ENCODE measurements around the gene ZNF507. TPM values are rescaled to one million over a fixed set of nuclear protein-coding genes. Genes with fewer than 3 reads are reported as not detected.

The ZNF507 gene
- total RNA-seq, 4 donors from 2014 or later: 20.3 to 30.0 (median 22.5) TPM

GRCh38 chr19:32357720-32358119, 12.3 kb downstream of the ZNF507 start:
- DNase-seq: no peak
- no peak overlapping the region for H3K27ac ChIP-seq
- no peak overlapping the region for H3K4me3 ChIP-seq
- TF ChIP-seq POLR2A (IDR thresholded peaks at IDR 0.05) (no peak), POLR2AphosphoS5 (IDR thresholded peaks at IDR 0.05) (no peak), EP300 (IDR thresholded peaks at IDR 0.05; ENCODE audit: low read depth) (no peak)
- TF ChIP-seq, protein P1, sequence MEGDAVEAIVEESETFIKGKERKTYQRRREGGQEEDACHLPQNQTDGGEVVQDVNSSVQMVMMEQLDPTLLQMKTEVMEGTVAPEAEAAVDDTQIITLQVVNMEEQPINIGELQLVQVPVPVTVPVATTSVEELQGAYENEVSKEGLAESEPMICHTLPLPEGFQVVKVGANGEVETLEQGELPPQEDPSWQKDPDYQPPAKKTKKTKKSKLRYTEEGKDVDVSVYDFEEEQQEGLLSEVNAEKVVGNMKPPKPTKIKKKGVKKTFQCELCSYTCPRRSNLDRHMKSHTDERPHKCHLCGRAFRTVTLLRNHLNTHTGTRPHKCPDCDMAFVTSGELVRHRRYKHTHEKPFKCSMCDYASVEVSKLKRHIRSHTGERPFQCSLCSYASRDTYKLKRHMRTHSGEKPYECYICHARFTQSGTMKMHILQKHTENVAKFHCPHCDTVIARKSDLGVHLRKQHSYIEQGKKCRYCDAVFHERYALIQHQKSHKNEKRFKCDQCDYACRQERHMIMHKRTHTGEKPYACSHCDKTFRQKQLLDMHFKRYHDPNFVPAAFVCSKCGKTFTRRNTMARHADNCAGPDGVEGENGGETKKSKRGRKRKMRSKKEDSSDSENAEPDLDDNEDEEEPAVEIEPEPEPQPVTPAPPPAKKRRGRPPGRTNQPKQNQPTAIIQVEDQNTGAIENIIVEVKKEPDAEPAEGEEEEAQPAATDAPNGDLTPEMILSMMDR (IDR thresholded peaks at IDR 0.05): no peak
- intact Hi-C loops (cut with DNase I; ENCODE audit: low total_unique reads): no loop called here
- peaks cover 2 to 18% (median 10%) of the 10 kb centered on the region in 4 donors for H3K4me1 ChIP-seq
- in situ Hi-C loops (cut with MboI; ENCODE audit: low pct_ligation_motif_present in 1 of 4, low pct_unique_long_range_greater_than_20kb in 1 of 4, low sequenced_read_pairs in 3 of 4): no loop called here
- H3K27me3 ChIP-seq: no peaks in the 10 kb centered on the region
- H3K9me3 ChIP-seq: no peaks in the 10 kb centered on the region
- peaks cover 0 to 49% (median 26%) of the 10 kb centered on the region in 4 donors for H3K36me3 ChIP-seq
- 27 to 48% methylated on average over 2 of the region's 2 CpGs for WGBS, 2 donors (ENCODE audit: low coverage in 1 of 2)

DNA sequence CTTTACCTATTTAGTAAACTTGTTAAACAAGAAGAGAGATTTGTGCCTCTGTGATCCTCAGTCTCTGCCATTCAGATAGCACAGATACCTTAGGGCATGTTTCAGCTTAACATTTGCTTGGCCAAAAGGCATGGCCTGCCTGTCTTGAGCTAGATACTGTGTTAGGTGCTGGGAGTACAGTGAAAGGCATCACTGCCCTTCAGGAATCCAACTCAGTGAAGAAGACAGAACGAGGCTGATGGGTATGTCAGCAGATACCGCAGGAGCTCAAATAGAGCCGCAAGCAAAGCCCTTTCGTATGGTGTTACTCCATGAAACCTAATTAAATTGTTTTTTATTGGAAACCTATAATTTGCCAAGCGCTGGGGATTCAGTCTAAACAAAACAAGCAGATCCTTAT, 12.9 kb downstream of the ZNF507 start:
- TF ChIP-seq POLR2AphosphoS5 (IDR thresholded peaks at IDR 0.05) (no peak), EP300 (IDR thresholded peaks at IDR 0.05; ENCODE audit: low read depth) (no peak), POLR2A (IDR thresholded peaks at IDR 0.05) (no peak)
- TF ChIP-seq, protein P1 (IDR thresholded peaks at IDR 0.05): no peak
- 89 to 96% methylated on average over 4 to 5 of the region's 5 CpGs for WGBS, 2 donors (ENCODE audit: low coverage in 1 of 2)

GRCh38 chr19:32359581-32359980, 14.2 kb downstream of the ZNF507 start:
- no peak overlapping the region for H3K4me3 ChIP-seq
- intact Hi-C loops (cut with DNase I; ENCODE audit: low total_unique reads) (no loop called here), in situ Hi-C loops (cut with MboI; ENCODE audit: low pct_ligation_motif_present in 1 of 4, low pct_unique_long_range_greater_than_20kb in 1 of 4, low sequenced_read_pairs in 3 of 4) (no loop called here)

More for the DNA sequence above, 12.9 kb downstream of the ZNF507 start:
- intact Hi-C loops (cut with DNase I; ENCODE audit: low total_unique reads): no loop called here
- no peaks in the 10 kb centered on the region for H3K9me3 ChIP-seq
- H3K27ac ChIP-seq: no peak overlapping the region
- no peak overlapping the region for H3K4me3 ChIP-seq
- in situ Hi-C loops (cut with MboI; ENCODE audit: low pct_ligation_motif_present in 1 of 4, low pct_unique_long_range_greater_than_20kb in 1 of 4, low sequenced_read_pairs in 3 of 4): no loop called here
- DNase-seq: no peak
- H3K27me3 ChIP-seq: no peaks in the 10 kb centered on the region
- H3K36me3 ChIP-seq: peaks cover 0 to 43% (median 23%) of the 10 kb centered on the region in 4 donors
- H3K4me1 ChIP-seq: peaks cover 7 to 24% (median 15%) of the 10 kb centered on the region in 4 donors

DNA sequence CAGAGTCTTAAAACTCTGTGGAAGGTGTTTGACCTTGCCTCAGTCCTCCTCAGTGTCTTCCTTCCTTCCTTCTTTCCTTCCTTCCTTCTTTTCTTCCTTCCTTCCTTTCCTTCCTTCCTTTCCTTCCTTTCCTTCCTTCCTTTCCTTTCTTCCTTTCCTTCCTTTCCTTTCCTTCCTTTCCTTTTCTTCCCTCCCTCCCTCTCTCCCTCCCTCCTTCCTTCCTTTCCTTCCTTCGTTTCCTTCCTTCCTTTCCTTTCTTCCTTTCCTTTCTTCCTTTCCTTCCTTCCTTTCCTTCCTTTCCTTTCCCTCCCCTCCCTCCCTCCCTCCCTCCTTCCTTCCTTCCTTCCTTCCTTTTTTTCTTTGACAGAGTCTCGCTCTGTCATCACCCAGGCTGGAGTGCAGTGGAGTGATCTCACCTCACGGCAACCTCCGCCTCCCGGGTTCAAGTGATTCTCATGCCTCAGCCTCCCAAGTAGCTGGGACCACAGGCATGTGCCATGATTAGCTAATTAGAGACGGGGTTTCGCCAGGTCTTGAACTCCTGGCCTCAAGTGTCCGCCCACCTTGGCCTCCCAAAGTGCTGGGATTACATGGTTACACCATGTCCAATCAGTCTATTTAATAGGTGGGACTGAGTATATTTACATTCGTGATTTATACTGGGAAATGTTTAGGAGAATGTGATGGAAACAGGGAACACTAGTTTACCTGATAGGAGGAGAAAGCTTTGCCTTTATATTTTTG, 16.3 kb downstream of the ZNF507 start:
- in situ Hi-C loops (cut with MboI; ENCODE audit: low pct_ligation_motif_present in 1 of 4, low pct_unique_long_range_greater_than_20kb in 1 of 4, low sequenced_read_pairs in 3 of 4) (no loop called here), intact Hi-C loops (cut with DNase I; ENCODE audit: low total_unique reads) (no loop called here)
- no peak for DNase-seq
- no peak for TF ChIP-seq POLR2AphosphoS5 (IDR thresholded peaks at IDR 0.05)
- no peak for TF ChIP-seq POLR2A (IDR thresholded peaks at IDR 0.05)
- TF ChIP-seq, protein P1 (IDR thresholded peaks at IDR 0.05): no peak
- TF ChIP-seq EP300 (IDR thresholded peaks at IDR 0.05; ENCODE audit: low read depth): no peak
- Histone ChIP-seq H3K27ac (no peak overlapping the region), H3K4me1 (peaks cover 5 to 21% (median 9%) of the 10 kb centered on the region in 4 donors), H3K36me3 (peaks cover 0 to 30% (median 15%) of the 10 kb centered on the region in 4 donors), H3K27me3 (no peaks in the 10 kb centered on the region), H3K9me3 (no peaks in the 10 kb centered on the region), H3K4me3 (no peak overlapping the region)
- WGBS, 2 donors (ENCODE audit: low coverage in 1 of 2): 92 to 94% methylated on average over 7 to 9 of the region's 9 CpGs

More at GRCh38 chr19:32359581-32359980, 14.2 kb downstream of the ZNF507 start:
- TF ChIP-seq EP300 (IDR thresholded peaks at IDR 0.05; ENCODE audit: low read depth) (no peak), POLR2AphosphoS5 (IDR thresholded peaks at IDR 0.05) (no peak), POLR2A (IDR thresholded peaks at IDR 0.05) (no peak)
- TF ChIP-seq, protein P1 (IDR thresholded peaks at IDR 0.05): no peak
- H3K27ac ChIP-seq: no peak overlapping the region
- WGBS, 2 donors (ENCODE audit: low coverage in 1 of 2): 88 to 92% methylated on average over 7 to 9 of the region's 9 CpGs
- H3K27me3 ChIP-seq: no peaks in the 10 kb centered on the region
- H3K9me3 ChIP-seq: no peaks in the 10 kb centered on the region
- DNase-seq: no peak
- peaks cover 0 to 30% (median 19%) of the 10 kb centered on the region in 4 donors for H3K36me3 ChIP-seq
- peaks cover 8 to 34% (median 15%) of the 10 kb centered on the region in 4 donors for H3K4me1 ChIP-seq

All from transverse colon (tissue), 4 donors.